AG10803 (cell line): ENCODE data around the gene CBL.

Experiments
- DNase-seq: peaks from one replicate; pipeline ENCODE4 v3.0.0; 2010; ENCODE audit warnings: low read depth
- H3K4me3 ChIP-seq: 2 replicates; pipeline ENCODE4 v1.5.1; 2011; ENCODE audit warnings: mild to moderate bottlenecking, low read length, control low read depth
- TF ChIP-seq, protein P1 (sequence below): conservative IDR thresholded peaks from 2 replicates; pipeline ENCODE4 v1.5.1; 2011; ENCODE audit warnings: mild to moderate bottlenecking, low read length, control low read depth, inconsistent platforms

CBL gene

DNA sequence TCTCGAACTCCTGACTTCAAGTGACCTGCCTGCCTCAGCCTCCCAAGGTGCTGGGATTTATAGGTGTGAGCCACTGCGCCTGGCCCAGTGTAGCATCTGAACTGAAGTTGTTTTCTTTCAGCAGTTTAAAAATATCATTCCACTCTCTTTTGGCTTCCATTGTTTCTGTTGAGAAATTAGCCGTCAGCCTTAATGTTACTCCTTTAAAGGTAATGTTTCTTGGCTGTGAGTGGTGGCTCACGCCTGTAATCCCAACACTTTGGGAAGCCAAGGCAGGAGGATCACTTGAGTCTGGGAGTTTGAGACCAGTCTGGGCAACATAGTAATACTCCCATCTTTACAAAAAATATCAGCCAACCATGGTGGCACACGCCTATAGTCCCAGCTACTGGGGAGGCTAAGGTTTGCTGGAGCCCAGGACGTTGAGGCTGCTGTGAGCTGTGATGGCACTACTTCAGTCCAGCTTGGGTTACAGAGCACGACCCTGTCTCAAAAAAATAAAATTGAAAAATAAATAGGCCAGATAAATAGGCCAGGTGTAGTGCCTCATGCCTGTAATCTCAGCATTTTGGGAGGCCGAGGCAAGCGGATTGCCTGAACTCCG lies 84.9 kb downstream of the CBL start:
- TF ChIP-seq, protein P1, sequence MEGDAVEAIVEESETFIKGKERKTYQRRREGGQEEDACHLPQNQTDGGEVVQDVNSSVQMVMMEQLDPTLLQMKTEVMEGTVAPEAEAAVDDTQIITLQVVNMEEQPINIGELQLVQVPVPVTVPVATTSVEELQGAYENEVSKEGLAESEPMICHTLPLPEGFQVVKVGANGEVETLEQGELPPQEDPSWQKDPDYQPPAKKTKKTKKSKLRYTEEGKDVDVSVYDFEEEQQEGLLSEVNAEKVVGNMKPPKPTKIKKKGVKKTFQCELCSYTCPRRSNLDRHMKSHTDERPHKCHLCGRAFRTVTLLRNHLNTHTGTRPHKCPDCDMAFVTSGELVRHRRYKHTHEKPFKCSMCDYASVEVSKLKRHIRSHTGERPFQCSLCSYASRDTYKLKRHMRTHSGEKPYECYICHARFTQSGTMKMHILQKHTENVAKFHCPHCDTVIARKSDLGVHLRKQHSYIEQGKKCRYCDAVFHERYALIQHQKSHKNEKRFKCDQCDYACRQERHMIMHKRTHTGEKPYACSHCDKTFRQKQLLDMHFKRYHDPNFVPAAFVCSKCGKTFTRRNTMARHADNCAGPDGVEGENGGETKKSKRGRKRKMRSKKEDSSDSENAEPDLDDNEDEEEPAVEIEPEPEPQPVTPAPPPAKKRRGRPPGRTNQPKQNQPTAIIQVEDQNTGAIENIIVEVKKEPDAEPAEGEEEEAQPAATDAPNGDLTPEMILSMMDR = no peak
- no peak for DNase-seq
- no peak overlapping the region for H3K4me3 ChIP-seq

DNA sequence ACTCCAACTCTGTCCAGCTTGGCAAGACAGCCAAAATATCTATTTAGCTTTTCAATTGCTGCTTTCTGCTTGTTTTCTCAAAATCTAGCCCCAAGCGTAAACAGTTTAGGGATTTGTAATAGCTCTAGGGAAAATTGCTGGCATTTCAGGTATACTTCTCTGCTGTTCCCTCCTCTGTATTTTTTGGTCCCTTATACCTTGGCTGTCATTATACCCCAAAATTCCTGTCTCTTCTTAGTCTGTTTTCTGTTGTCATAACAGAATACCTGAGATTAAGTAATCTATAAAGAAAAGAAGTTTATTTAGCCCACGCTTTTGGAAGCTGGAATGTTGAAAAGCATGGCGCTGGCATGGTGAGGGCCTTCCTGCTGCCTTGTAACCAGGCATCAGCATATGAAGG lies 87.3 kb downstream of the CBL start:
- no peak for DNase-seq
- TF ChIP-seq, protein P1 = no peak
- H3K4me3 ChIP-seq = no peak overlapping the region

DNA sequence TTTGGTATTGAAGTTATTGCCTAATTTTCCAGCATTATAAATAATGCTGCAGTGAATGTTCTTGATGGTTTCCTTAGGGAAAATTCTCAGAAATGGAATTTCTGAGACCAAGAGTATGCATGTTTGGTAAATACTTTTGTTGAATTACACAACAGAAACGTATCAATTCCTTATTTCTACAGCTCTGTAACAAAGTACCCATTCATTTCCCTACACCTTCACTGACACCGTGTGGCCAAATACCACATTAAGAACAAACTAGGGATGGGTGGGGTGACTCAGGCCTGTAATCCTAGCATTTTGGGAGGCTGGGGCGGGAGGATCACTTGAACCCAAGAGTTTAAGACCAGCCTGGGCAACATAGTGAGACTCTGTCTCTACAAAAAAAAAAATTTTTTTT lies 89.0 kb downstream of the CBL start:
- peak; percentile 64 for DNase-seq

DNA sequence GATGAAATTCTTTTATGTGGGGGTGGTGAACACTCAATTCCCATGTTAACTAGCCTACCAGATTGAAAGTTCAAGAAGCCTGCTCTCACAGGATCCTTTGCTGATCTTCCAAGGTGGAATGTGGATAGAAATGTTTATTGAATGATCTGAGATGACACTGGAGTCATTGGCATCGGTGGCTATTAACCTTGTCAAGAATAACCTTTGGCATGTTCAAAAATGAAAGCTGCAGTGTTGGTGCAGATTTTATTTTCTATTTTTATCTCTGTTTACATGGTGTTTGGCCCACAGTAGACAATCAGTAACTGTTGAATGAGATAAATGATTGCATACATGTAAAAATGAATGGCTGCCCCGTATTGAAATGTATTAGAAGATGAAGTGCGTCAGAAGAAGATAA lies 91.8 kb downstream of the CBL start:
- H3K4me3 ChIP-seq = no peak overlapping the region
- TF ChIP-seq, protein P1 = no peak
- DNase-seq = no peak

More for the DNA sequence above, 89.0 kb downstream of the CBL start:
- no peak overlapping the region for H3K4me3 ChIP-seq
- TF ChIP-seq, protein P1 = peak; percentile 21; the same call in 1 of the 2 replicates

DNA sequence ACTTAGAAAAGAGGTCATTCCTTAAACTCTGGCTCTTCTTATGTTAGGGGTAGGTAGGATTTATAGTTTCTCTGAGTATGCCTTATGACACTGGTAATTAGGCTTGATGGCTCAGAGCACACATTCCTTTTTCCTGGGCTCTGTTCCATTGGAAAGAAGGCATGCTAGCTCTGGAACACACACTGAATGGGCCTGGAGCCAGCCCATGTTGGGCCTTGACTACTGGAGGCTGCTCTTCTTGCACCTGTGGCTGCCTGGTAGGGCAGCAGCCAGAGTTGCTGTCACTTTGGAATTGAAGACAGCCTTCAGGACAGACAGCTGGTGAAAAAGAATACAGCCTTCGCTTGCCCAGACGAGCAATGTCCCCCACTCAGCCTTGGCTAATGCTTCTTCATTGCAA lies 92.6 kb downstream of the CBL start:
- peak; percentile 37 for DNase-seq
- no peak overlapping the region for H3K4me3 ChIP-seq
- TF ChIP-seq, protein P1 = no peak

DNA sequence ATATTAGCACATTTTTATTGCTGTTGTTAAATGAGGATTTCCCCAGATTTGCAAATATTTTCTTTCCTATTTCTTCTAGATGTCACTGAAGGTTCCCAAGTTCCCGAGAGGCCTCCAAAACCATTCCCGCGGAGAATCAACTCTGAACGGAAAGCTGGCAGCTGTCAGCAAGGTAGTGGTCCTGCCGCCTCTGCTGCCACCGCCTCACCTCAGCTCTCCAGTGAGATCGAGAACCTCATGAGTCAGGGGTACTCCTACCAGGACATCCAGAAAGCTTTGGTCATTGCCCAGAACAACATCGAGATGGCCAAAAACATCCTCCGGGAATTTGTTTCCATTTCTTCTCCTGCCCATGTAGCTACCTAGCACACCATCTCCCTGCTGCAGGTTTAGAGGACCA lies 93.3 kb downstream of the CBL start:
- TF ChIP-seq, protein P1 = no peak
- DNase-seq = no peak

DNA sequence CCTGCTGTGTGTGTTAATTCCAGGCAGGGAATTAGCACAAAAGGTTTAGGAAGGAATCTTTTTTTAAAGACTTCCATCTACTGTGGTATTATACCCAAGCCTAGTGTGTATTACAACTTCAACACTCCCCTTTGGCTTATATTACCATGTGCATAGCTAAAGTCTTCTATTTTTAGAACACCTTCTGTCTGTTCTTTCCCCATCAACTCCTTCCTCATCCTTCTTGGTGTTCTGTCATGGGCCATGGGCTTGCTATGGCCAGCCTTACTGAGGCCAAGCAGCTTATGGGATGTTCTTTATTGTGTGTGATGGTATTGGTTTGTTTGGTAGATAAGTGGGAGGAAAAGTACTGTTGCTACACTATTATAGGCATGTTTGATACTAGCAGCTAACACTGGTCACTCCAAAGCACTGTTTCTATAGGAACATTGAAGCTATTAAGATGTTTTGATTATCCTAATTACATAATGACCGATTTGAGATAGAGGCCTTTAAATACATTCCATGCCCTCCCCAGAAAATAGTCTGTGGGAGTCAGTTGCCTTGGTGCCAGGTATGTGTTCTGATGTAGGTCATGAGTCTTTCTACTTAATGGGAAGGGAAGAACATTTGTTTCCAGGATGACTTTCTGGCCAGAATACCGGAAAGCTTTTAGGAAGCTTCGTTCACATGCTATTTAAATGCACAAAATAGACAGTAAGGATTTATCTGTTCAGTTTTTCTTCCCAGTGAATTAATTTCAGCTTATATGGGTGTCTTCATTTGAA lies 94.2 kb downstream of the CBL start:
- no peak overlapping the region for H3K4me3 ChIP-seq
- no peak for DNase-seq
- TF ChIP-seq, protein P1 = no peak

More for the DNA sequence above, 93.3 kb downstream of the CBL start:
- H3K4me3 ChIP-seq = no peak overlapping the region
